ENCODE results near the gene NSMCE1. TPM values are rescaled to one million over a fixed set of nuclear protein-coding genes. Genes with fewer than 3 reads are reported as not detected.

NSMCE1 gene
- total and polyA plus RNA-seq, 2 donors: 69.5 to 79.9 TPM

DNA sequence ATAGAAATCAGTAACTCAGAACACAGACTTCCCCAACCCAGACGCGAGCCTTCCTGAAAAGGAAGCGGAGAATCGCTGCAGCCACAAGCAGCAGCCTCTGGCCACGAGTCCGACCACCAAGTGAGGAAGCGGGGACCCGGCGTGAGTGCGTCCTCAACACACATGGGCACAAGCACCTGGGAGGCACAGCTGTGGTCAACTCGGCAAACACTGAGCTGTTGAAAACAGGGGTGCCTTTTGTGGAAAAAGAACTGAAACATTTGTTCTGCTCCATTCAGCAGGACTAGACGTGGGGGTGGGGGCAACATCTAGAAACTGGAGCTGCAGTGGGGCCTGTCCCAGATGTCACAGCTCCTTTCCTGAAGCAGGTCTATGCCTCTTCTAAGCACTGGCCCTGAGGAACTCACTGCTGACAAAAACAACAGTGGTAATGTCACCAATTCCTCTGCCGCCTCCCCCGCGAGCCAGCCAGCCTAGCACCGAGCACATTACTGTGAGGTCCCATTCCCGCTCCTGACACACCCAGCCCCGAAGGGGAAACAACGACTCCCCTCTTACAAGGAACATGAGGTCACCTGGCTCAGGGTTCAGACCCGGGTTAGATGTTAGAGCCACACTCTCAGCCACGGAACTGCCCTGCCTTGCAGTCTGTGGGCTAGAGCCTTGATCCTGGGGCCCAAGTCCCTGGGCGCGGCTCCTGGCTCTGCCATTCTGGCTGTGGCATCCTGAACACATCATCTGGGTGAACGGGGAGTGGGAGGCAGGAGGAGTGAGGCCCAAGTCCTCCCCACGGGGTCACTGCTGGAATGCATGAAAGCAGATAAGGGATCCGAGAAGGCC is 36.3 kb downstream of the NSMCE1 start:
- no peak overlapping the region for H3K4me3 ChIP-seq (ENCODE audit: low read length in 2 of 2)
- H3K27ac ChIP-seq (ENCODE audit: low read depth in 1 of 2, low read length in 1 of 2): peak overlapping the region; percentile 68 to 78
- H3K4me1 ChIP-seq (ENCODE audit: control insufficient read depth in 2 of 2, insufficient read depth in 2 of 2, low read length in 2 of 2): peaks cover 69 to 79% of the 10 kb centered on the region in 2 donors
- H3K36me3 ChIP-seq (ENCODE audit: control insufficient read depth in 2 of 2, insufficient read depth in 2 of 2, low read length in 1 of 2): peaks cover 18 to 22% of the 10 kb centered on the region in 2 donors
- H3K27me3 ChIP-seq (ENCODE audit: control insufficient read depth in 2 of 2, insufficient read depth in 1 of 2, low read length in 1 of 2): no peaks in the 10 kb centered on the region
- whole genome bisulfite sequencing: 57% methylated on average over 26 of the region's 26 CpGs
- no peaks in the 10 kb centered on the region for H3K9me3 ChIP-seq (ENCODE audit: control insufficient read depth in 2 of 2, insufficient read depth in 1 of 2, low read length in 1 of 2)
- peak in 1 of 9 donors; percentile 41 for DNase-seq (ENCODE audit: low read depth in 6 of 9, low spot score in 9 of 9)

DNA sequence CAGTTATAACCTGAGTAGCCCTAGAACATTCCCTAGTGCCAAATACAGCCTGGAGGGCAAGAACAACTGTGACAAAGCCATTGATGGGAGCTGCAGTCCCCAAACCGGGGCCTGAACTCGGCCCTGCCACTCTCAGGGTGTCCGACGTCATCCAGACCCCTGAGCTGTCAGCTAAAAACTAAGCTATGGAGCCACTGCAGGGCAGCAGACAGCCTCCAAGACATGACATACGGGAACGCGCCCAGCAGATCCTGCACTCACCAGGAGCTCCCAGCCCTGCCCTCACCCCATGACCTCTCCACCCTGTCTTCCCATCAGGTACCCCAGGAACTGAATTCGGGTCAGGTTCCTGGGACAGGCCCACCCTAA is 36.9 kb downstream of the NSMCE1 start:
- H3K4me1 ChIP-seq (ENCODE audit: control insufficient read depth in 2 of 2, insufficient read depth in 2 of 2, low read length in 2 of 2): peaks cover 63 to 73% of the 10 kb centered on the region in 2 donors
- DNase-seq (ENCODE audit: low read depth in 6 of 9, low spot score in 9 of 9): no peak
- no peaks in the 10 kb centered on the region for H3K27me3 ChIP-seq (ENCODE audit: control insufficient read depth in 2 of 2, insufficient read depth in 1 of 2, low read length in 1 of 2)
- peak overlapping the region; percentile 68 to 78 for H3K27ac ChIP-seq (ENCODE audit: low read depth in 1 of 2, low read length in 1 of 2)
- peaks cover 18 to 24% of the 10 kb centered on the region in 2 donors for H3K36me3 ChIP-seq (ENCODE audit: control insufficient read depth in 2 of 2, insufficient read depth in 2 of 2, low read length in 1 of 2)
- H3K4me3 ChIP-seq (ENCODE audit: low read length in 2 of 2): no peak overlapping the region
- H3K9me3 ChIP-seq (ENCODE audit: control insufficient read depth in 2 of 2, insufficient read depth in 1 of 2, low read length in 1 of 2): no peaks in the 10 kb centered on the region
- WGBS: 72% methylated on average over 8 of the region's 8 CpGs

DNA sequence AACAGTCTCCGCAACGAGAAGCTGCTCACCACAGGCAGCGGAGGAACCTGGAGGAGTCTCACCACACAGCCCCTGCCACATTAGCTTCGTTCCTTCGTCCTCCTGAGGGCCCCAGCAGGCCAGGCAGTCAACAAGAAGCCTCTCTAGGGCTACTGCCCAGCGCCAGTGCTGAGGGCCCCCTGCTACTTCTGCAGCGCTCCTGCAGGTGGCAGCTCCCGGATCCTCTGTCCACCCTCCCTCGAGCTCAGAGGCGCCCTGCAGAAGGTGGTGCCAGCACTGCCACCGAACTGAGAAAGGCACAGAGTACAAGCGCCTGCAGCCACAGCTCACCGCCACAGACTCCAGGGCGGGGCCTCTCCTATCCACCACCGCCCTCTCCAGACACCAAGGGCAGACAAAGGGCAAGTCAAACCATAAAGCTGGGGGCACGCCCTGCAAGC is 38.0 kb downstream of the NSMCE1 start:
- peak overlapping the region; percentile 46 to 56 for H3K27ac ChIP-seq (ENCODE audit: low read depth in 1 of 2, low read length in 1 of 2)
- WGBS: 41% methylated on average over 16 of the region's 16 CpGs

GRCh38 chr16:27229891-27230470 is 38.6 kb downstream of the NSMCE1 start:
- Histone ChIP-seq H3K9me3 (ENCODE audit: control insufficient read depth in 2 of 2, insufficient read depth in 1 of 2, low read length in 1 of 2) (peaks cover 0 to 1% of the 10 kb centered on the region in 2 donors), H3K27ac (ENCODE audit: low read depth in 1 of 2, low read length in 1 of 2) (peak overlapping the region in 1 of 2 donors; percentile 46), H3K27me3 (ENCODE audit: control insufficient read depth in 2 of 2, insufficient read depth in 1 of 2, low read length in 1 of 2) (no peaks in the 10 kb centered on the region), H3K4me3 (ENCODE audit: low read length in 2 of 2) (no peak overlapping the region), H3K36me3 (ENCODE audit: control insufficient read depth in 2 of 2, insufficient read depth in 2 of 2, low read length in 1 of 2) (peaks cover 21 to 26% of the 10 kb centered on the region in 2 donors), H3K4me1 (ENCODE audit: control insufficient read depth in 2 of 2, insufficient read depth in 2 of 2, low read length in 2 of 2) (peaks cover 55 to 72% of the 10 kb centered on the region in 2 donors)
- DNase-seq (ENCODE audit: low read depth in 6 of 9, low spot score in 9 of 9): no peak
- WGBS: 98% methylated on average over 18 of the region's 18 CpGs

More for the DNA sequence above, 38.0 kb downstream of the NSMCE1 start:
- peaks cover 0 to under 1% of the 10 kb centered on the region in 2 donors for H3K9me3 ChIP-seq (ENCODE audit: control insufficient read depth in 2 of 2, insufficient read depth in 1 of 2, low read length in 1 of 2)
- H3K4me3 ChIP-seq (ENCODE audit: low read length in 2 of 2): no peak overlapping the region
- H3K27me3 ChIP-seq (ENCODE audit: control insufficient read depth in 2 of 2, insufficient read depth in 1 of 2, low read length in 1 of 2): no peaks in the 10 kb centered on the region
- H3K36me3 ChIP-seq (ENCODE audit: control insufficient read depth in 2 of 2, insufficient read depth in 2 of 2, low read length in 1 of 2): peaks cover 21 to 26% of the 10 kb centered on the region in 2 donors
- H3K4me1 ChIP-seq (ENCODE audit: control insufficient read depth in 2 of 2, insufficient read depth in 2 of 2, low read length in 2 of 2): peaks cover 59 to 72% of the 10 kb centered on the region in 2 donors
- DNase-seq (ENCODE audit: low read depth in 6 of 9, low spot score in 9 of 9): peak in 1 of 9 donors; percentile 76

DNA sequence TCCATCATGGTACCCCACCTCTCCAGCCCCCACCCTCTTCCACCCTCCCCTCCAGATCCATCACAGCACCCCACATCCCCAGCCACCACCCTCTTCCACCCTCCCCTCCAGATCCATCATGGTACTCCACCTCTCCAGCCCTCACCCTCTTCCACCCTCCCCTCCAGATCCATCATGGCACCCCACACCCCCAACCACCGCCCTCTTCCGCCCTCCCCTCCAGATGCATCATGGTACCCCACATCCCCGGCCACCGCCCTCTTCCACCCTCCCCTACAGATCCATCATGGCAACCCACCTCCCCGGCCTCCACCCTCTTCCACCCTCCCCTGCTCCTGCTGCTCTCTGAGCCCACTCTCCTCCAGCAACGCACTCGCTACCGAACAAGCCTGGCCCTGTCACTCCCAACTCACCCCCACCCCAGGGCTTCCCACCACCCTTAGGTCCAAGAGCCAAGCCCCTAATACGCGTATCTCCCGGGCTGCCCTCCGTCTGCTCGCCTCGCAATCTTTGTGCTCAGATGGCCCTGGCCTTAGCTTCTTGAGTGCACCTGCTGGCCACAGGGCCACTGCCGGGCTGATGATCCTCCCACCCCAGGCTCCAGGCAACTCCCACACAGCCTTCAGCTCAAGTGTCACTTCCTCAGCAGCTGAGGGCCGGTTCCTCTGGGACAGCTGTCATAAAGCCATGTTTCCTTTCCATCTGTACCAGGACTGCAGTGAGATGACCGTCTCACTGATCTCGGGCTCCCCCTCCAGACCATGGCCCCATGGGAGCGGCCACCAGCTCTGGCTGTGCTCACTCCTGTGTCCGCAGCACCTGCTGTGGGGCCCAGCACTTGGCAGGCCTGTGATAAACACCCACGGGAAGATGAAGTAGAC is 39.7 kb downstream of the NSMCE1 start:
- Histone ChIP-seq H3K27ac (ENCODE audit: low read depth in 1 of 2, low read length in 1 of 2) (no peak overlapping the region), H3K36me3 (ENCODE audit: control insufficient read depth in 2 of 2, insufficient read depth in 2 of 2, low read length in 1 of 2) (peaks cover 31% of the 10 kb centered on the region in 2 donors), H3K4me3 (ENCODE audit: low read length in 2 of 2) (no peak overlapping the region), H3K9me3 (ENCODE audit: control insufficient read depth in 2 of 2, insufficient read depth in 1 of 2, low read length in 1 of 2) (peaks cover 0 to 1% of the 10 kb centered on the region in 2 donors), H3K4me1 (ENCODE audit: control insufficient read depth in 2 of 2, insufficient read depth in 2 of 2, low read length in 2 of 2) (peaks cover 44 to 62% of the 10 kb centered on the region in 2 donors), H3K27me3 (ENCODE audit: control insufficient read depth in 2 of 2, insufficient read depth in 1 of 2, low read length in 1 of 2) (no peaks in the 10 kb centered on the region)
- no peak for DNase-seq (ENCODE audit: low read depth in 6 of 9, low spot score in 9 of 9)
- 96% methylated on average over 21 of the region's 21 CpGs for WGBS

DNA sequence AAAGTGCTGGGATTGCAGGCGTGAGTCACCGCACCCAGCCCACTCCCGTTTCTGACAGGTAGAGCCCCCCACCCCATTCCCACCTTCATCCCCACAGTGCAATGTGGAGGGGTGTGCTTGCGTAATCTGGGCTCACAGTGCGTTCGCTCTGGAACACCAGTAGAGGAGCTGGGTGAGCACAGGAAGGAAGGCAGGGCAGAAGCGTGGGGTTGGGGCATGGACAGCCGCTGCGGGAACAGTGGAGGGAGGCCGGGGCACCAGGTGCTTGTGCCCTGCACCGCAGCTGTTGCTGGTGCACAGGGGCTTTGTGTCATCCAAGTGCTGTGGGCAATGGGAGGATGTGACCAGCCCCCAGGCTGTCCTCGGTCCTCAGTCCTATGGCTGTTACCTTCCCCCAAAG is 40.5 kb downstream of the NSMCE1 start:
- peaks cover 27 to 37% of the 10 kb centered on the region in 2 donors for H3K36me3 ChIP-seq (ENCODE audit: control insufficient read depth in 2 of 2, insufficient read depth in 2 of 2, low read length in 1 of 2)
- H3K27me3 ChIP-seq (ENCODE audit: control insufficient read depth in 2 of 2, insufficient read depth in 1 of 2, low read length in 1 of 2): no peaks in the 10 kb centered on the region
- peaks cover 0 to 1% of the 10 kb centered on the region in 2 donors for H3K9me3 ChIP-seq (ENCODE audit: control insufficient read depth in 2 of 2, insufficient read depth in 1 of 2, low read length in 1 of 2)
- DNase-seq (ENCODE audit: low read depth in 6 of 9, low spot score in 9 of 9): no peak
- H3K4me3 ChIP-seq (ENCODE audit: low read length in 2 of 2): no peak overlapping the region
- H3K4me1 ChIP-seq (ENCODE audit: control insufficient read depth in 2 of 2, insufficient read depth in 2 of 2, low read length in 2 of 2): peaks cover 36 to 53% of the 10 kb centered on the region in 2 donors
- no peak overlapping the region for H3K27ac ChIP-seq (ENCODE audit: low read depth in 1 of 2, low read length in 1 of 2)
- 51% methylated on average over 12 of the region's 12 CpGs for WGBS

GRCh38 chr16:27226976-27227705 is 41.4 kb downstream of the NSMCE1 start:
- H3K27ac ChIP-seq (ENCODE audit: low read depth in 1 of 2, low read length in 1 of 2): no peak overlapping the region
- H3K9me3 ChIP-seq (ENCODE audit: control insufficient read depth in 2 of 2, insufficient read depth in 1 of 2, low read length in 1 of 2): peaks cover 0 to 1% of the 10 kb centered on the region in 2 donors
- no peaks in the 10 kb centered on the region for H3K27me3 ChIP-seq (ENCODE audit: control insufficient read depth in 2 of 2, insufficient read depth in 1 of 2, low read length in 1 of 2)
- H3K4me1 ChIP-seq (ENCODE audit: control insufficient read depth in 2 of 2, insufficient read depth in 2 of 2, low read length in 2 of 2): peaks cover 30 to 48% of the 10 kb centered on the region in 2 donors
- peaks cover 26 to 34% of the 10 kb centered on the region in 2 donors for H3K36me3 ChIP-seq (ENCODE audit: control insufficient read depth in 2 of 2, insufficient read depth in 2 of 2, low read length in 1 of 2)
- no peak overlapping the region for H3K4me3 ChIP-seq (ENCODE audit: low read length in 2 of 2)
- WGBS: 96% methylated on average over 16 of the region's 16 CpGs
- DNase-seq (ENCODE audit: low read depth in 6 of 9, low spot score in 9 of 9): no peak

- 94% methylated on average over 20 of the region's 20 CpGs for WGBS
- Histone ChIP-seq H3K36me3 (ENCODE audit: control insufficient read depth in 2 of 2, insufficient read depth in 2 of 2, low read length in 1 of 2) (peaks cover 23 to 34% of the 10 kb centered on the region in 2 donors), H3K4me3 (ENCODE audit: low read length in 2 of 2) (no peak overlapping the region), H3K9me3 (ENCODE audit: control insufficient read depth in 2 of 2, insufficient read depth in 1 of 2, low read length in 1 of 2) (peaks cover 0 to 1% of the 10 kb centered on the region in 2 donors), H3K4me1 (ENCODE audit: control insufficient read depth in 2 of 2, insufficient read depth in 2 of 2, low read length in 2 of 2) (peaks cover 23 to 44% of the 10 kb centered on the region in 2 donors), H3K27ac (ENCODE audit: low read depth in 1 of 2, low read length in 1 of 2) (peak overlapping the region in 1 of 2 donors; percentile 26), H3K27me3 (ENCODE audit: control insufficient read depth in 2 of 2, insufficient read depth in 1 of 2, low read length in 1 of 2) (no peaks in the 10 kb centered on the region)
- DNase-seq (ENCODE audit: low read depth in 6 of 9, low spot score in 9 of 9): no peak
Measured at GRCh38 chr16:27226476-27226875, 42.1 kb downstream of the NSMCE1 start.
